Inflammatory macrophage (primary cell): ENCODE data around the gene SCTR.

ENCODE experiments used
- DNase-seq, 2 donors: peaks; one replicate each; pipeline ENCODE4 v3.0.0-alpha.2; 2020 to 2022

Gene SCTR

DNA sequence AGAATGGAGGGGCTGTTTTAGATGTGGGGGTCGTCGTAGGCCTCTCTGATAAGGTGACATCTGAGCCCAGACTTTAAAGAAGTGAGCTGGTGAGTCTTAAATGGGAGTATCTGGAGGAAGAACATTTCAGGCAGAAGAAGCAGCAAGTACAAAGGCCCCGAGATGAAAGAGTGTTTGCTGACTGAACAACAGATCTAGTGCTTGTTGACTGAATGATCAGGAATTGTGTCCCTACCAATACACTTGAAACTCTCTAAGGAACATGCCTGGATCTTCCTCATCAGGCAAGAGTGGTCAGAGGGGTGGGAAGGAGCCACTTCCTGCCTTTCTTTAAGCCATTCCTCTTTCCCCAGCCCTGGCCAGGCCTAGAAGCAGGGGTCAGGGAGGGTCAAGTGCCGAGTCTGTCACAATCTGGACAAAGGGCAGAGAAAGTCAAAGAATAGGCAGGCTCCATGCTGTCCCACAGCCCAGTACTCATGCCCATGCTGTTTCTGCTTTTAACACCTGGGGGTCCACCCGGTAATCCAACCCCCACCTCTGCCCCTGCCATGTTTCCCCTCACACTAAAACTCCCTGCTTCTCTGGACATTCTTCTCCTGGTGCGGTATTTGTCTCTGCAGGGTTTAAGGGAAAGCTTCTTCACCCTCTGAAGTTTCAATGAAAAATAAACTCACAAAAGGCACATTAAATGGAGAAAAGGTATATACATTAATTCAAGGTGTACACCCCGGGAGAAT, 95.6 kb downstream of the SCTR start:
- peak; percentile 57 to 70 for DNase-seq

- DNase-seq = no peak
Observed at GRCh38 chr2:119427756-119428155, 96.5 kb downstream of the SCTR start.

DNA sequence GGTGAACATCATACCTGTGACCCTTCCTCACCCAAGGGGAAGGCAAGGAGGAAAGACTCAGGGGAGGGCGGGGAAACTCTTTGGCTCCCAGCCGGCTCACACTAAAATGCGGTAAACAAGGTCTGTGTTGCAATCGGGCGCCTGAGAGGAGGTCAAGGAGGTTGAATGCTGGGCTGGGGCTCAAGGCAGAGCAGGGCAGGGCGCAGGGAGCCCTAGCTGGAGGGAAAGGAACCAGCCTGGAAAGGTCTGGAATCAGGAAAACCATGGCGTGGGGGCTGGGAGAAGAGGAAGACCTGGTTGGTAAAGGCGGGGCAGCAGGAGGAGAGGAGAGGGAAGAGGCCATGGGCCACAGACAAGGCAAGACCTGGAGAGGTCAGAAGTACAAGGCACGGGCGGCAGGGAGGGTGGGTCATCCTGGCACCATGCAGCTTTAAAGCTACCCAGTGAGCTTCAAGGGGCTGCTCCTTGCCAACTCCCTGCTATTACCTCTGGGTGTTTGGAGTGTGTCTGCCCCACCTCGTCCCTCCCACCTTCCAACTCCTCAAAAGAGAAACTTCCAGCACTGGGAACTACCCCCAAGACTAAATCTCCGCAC, 97.4 kb downstream of the SCTR start:
- DNase-seq = peak in 1 of 2 donors; percentile 35

DNA sequence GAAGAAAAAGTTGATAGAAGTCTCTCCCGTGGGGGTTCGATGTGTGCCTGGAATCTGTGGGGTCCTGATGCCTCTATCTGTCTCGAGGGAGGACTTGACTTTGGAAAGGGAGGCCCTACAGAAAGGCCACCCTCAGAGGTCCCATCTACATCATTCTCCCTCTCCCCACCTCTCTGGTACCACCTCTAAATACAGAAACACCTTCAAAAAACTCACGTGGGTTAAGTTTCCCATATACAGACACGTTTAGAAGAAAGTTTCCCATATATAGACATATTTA, 97.9 kb downstream of the SCTR start:
- no peak for DNase-seq

GRCh38 chr2:119425620-119426395, 98.5 kb downstream of the SCTR start:
- DNase-seq = no peak

GRCh38 chr2:119425119-119425405, 99.2 kb downstream of the SCTR start:
- DNase-seq = no peak

DNA sequence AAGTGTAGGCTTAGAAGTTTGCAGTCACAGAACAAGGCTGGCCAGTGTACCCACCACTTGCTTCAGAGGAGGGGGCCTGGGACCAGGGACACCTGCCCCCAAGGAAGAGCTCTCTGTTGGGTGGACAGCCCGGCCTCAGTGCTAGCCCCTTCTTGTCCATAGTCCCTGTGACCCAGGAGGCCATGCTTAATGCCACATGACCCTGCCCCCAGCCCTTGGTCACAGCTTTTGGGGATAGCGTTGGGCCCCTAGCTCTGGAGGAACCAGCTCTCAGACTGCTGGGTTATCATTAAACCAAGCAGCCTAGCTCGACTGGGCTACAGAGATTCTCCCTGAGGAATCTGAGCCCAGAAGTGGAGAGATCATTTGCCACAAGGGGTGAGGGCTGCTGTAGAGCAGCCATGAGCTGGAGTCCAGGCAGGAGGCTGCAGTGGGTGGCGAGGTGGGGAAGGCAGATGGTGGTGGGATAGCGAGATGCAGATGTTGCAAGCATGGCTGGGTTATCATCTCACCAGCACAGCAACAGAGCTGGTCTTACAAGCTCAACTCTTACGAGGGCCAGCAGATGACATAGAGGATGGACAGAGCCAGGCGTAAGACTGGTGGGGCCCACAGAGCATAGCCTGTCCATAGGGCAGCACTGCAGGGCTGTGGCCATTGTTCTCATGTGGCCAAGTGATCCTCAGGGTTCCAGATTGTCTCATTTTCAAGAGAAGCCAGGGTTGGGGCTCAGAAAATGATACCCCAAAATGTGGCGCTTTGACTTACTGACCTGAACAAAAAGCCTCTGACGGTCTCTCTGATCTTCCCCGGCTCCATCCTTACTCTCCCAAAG, 99.8 kb downstream of the SCTR start:
- DNase-seq = no peak

DNA sequence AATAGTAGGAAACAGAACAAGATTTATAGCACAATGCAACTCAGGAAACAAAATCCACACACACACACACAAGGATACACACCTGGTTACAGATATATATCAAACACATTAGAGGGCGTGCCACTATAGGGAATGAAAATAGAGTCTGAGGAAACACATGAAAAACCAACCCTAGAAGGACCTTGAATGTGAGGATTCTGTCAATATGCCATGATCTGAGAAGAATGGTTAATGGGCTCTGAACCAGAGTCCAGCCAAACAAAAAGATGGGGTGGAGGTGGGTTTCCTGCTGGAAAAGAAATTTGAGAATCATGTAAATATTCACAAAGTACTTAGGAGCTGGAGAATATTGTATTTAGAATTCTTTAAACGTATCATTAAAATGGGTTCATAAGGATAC, 100.5 kb downstream of the SCTR start:
- no peak for DNase-seq

DNA sequence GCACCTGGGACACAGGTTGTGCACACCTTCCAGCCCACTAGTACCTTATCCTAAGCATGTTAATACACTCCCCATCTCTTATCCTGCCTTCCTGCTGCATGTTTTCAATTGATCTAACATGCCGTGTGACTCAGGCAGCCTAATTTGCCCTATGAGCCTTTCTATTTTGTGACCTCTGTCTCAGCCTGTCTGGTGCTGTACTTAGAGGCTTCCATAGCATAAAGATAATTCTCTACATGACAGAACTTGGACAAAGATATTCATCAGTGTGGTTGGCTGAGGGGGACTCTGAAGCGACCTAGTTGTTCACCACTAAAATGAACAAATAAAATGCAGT, 101.2 kb downstream of the SCTR start:
- DNase-seq = no peak

GRCh38 chr2:119422360-119423107, 101.7 kb downstream of the SCTR start:
- no peak for DNase-seq

- DNase-seq = no peak
Observed at GRCh38 chr2:119421741-119422140, 102.5 kb downstream of the SCTR start.

- no peak for DNase-seq
Observed at GRCh38 chr2:119421304-119421703, 103.0 kb downstream of the SCTR start.

GRCh38 chr2:119419803-119420508, 104.3 kb downstream of the SCTR start:
- no peak for DNase-seq

DNA sequence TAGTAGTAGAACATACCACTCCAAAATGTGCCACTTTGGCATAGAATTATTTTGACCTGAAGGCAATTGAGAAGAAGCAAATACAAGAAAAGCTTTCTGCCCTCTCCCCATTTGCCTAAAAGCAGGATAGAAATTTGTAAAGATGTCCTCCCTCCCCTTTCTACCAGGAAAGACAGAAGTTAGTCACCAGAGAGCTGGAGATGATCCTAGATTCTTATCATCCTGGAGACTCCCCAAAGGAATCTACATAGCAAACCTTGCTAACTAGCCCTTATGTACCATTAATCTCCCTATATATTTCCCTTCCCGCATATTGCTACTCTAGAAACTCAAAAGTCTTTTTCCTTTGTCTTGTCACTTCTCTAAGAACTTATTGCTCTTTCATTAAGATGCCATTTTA, 105.2 kb downstream of the SCTR start:
- no peak for DNase-seq

DNA sequence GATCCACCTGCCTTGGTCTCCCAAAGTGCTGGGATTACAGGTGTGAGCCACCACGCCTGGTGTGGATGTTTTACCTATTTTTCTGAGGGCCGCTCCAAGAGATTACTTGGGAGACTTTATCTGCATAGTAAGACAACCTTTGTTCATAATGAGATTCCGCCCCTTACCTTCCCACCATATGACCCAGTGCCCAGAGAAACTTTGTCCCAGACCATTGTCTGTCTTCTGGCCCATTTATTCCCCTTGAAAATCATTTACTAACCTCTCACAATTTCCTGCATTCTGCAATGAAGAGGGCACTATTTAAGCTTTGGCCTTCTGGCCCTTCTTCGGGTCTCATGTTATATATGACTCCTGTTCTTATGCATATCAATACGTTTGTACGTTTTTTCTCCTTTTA, 106.4 kb downstream of the SCTR start:
- no peak for DNase-seq

- DNase-seq = no peak
Observed at GRCh38 chr2:119416299-119416923, 107.9 kb downstream of the SCTR start.

DNA sequence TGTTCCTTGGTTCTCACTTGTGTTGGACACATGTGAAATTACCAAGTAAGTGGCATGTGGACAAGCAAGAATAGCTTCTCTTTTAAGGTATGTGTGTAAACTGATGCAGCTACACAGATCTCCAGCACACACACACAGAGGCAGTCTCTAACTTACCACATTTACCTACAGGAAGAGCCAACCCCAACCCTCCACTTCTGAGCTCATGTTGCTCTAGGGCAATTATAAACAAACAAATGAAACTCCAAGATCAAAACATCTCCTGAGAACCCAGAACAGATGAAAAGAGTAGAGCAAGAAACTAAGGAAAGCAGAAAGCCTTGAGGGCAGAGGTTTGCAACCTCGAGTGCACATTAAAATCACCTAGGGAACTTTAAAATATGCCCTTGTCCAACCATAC, 108.7 kb downstream of the SCTR start:
- DNase-seq = no peak

DNA sequence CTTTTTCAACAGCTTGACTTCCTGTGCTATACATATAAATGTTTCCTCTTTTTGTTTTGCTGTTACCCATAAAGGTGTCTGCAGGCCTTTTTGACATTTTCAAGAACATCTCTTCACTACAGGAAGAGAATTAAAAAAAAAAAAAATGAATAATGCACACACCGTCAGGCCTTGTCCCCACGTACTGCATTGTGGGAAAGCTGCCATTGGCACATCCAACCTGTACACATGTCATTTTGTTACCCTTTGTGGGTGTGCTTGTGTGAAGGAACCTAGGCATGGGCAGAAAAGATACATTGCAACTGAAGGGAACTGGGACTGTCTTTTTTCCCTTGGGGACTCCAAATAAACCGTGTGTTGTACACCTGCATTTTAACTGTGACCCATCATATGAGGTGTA, 109.4 kb downstream of the SCTR start:
- DNase-seq = no peak

DNA sequence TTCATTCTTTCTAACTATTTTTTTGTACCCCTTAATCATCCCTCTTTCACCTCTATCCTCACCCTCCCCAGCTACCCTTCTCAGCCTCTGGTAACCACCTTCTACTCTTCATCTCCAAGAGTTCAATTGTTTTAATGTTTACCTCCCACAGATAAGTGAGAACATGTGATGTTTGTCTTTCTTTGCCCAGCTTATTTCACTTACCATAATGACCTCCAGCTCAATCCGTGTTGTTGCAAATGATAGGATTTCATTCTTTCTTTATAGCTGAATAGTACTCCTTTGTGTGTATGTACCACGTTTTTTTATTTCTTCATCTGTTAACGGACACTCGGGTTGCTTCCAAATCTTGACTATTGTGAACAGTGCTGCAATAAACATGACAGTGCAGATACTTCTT, 114.8 kb downstream of the SCTR start:
- DNase-seq = no peak

DNA sequence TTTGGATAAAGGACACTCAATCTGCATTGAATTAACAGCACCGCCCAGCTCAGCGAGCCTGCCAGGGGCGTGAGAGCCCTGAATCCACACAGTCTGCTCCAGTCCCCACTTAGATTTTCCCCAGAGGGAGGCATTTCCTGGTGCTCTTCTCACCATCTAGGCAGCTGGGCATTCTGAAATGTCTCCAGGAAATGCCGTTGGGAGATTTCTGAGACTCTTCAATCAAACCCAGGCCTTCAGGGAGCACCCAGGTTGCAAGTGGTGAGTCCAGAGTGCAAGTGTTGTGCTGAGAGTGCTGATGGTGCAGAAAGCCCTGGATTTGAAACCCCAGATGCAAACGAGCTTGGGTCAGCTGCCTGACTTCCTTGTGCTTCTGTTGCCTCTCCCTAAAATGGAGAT, 116.1 kb downstream of the SCTR start:
- DNase-seq = no peak

DNA sequence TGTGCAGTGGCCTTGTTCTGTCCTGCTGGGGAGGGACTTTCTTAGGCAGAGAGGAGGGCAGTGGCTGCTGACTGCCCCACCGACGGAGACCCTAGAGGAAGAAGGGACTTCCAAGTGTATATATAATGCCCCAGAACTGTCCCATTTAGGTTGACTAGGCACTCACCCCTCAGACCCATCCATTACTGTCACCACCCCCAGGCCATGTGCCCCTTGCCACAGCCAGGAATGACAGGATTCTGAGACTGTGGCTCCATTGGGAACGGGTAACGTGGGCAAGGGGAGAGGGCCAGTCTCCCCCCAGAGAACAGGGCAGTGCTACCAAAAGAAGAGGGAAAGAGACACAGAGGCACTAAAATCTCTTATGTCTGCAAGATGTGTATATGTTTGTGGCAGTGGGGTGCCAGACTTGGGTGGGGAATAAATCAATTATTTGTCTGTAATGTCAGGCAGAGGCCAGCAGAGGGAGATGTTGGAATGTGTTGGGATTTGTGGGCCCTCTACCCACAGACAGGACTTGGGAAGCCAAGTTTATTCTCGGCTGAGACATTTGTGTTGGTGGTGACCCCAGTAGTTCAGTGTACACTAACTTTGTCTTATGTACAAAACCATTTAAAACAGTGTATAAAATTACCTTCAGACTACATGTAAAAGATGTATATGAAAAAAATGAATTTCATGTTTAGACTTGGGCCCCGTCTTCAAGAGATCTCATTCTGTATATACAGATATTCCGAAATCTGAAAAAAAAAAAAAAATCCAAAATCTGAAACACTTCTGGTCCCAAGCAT, 116.7 kb downstream of the SCTR start:
- peak; percentile 71 for DNase-seq
